ENCODE data around the gene ALG10B. TPM values are rescaled to one million over a fixed set of nuclear protein-coding genes. Genes with fewer than 3 reads are reported as not detected.

ALG10B gene
- total and polyA plus RNA-seq, 2 donors (not counting 1 experiment from before 2014, with no cell fraction given) = 1.8 to 4.9 TPM

- no peak overlapping the region for H3K9ac ChIP-seq (ENCODE audit: insufficient read depth, low read length)
- no peaks in the 10 kb centered on the region for H3K79me2 ChIP-seq (ENCODE audit: control insufficient read depth, insufficient read depth, low read length)
- no peak overlapping the region for H3K4me2 ChIP-seq (ENCODE audit: extremely low read depth, insufficient read depth, low read length)
- no peaks in the 10 kb centered on the region for H3K36me3 ChIP-seq (ENCODE audit: control insufficient read depth, insufficient read depth, low read length)
- H2AFZ ChIP-seq (ENCODE audit: low read length) = no peak overlapping the region
- no peak overlapping the region for H3K27ac ChIP-seq (ENCODE audit: insufficient read depth, low read length)
- no peaks in the 10 kb centered on the region for H4K20me1 ChIP-seq (ENCODE audit: control insufficient read depth, extremely low read depth, insufficient read depth, low read length)
- H3K4me1 ChIP-seq (ENCODE audit: control insufficient read depth, extremely low read depth, insufficient read depth, low read length) = no peaks in the 10 kb centered on the region
- H3K9me3 ChIP-seq (ENCODE audit: control insufficient read depth, insufficient read depth, low read depth, low read length) = no peaks in the 10 kb centered on the region
- H3K27me3 ChIP-seq (ENCODE audit: control insufficient read depth, insufficient read depth, low read length) = no peaks in the 10 kb centered on the region
- DNase-seq (ENCODE audit: low read depth in 2 of 2) = no peak
- H3K4me3 ChIP-seq (replicated peaks in 1 of 4; ENCODE audit: control extremely low read depth in 1 of 4, insufficient read depth in 1 of 4, low read depth in 3 of 4, low read length in 4 of 4) = no peak overlapping the region
- no peak for TF ChIP-seq CTCF (conservative IDR thresholded peaks at IDR 0.05 in 1 of 2, IDR thresholded peaks at IDR 0.05 in 1 of 2; ENCODE audit: low read depth in 1 of 2, low read length in 2 of 2)
- TF ChIP-seq EZH2 (IDR thresholded peaks at IDR 0.05; ENCODE audit: low read length, missing control alignments) = no peak
Measured at GRCh38 chr12:38370311-38370710, 53.7 kb downstream of the ALG10B start.

- no peak for DNase-seq (ENCODE audit: low read depth in 2 of 2)
- TF ChIP-seq CTCF (conservative IDR thresholded peaks at IDR 0.05 in 1 of 2, IDR thresholded peaks at IDR 0.05 in 1 of 2; ENCODE audit: low read depth in 1 of 2, low read length in 2 of 2) (no peak), EZH2 (IDR thresholded peaks at IDR 0.05; ENCODE audit: low read length, missing control alignments) (no peak)
- no peaks in the 10 kb centered on the region for H3K79me2 ChIP-seq (ENCODE audit: control insufficient read depth, insufficient read depth, low read length)
- no peaks in the 10 kb centered on the region for H4K20me1 ChIP-seq (ENCODE audit: control insufficient read depth, extremely low read depth, insufficient read depth, low read length)
- H3K4me1 ChIP-seq (ENCODE audit: control insufficient read depth, extremely low read depth, insufficient read depth, low read length) = no peaks in the 10 kb centered on the region
- no peak overlapping the region for H2AFZ ChIP-seq (ENCODE audit: low read length)
- H3K36me3 ChIP-seq (ENCODE audit: control insufficient read depth, insufficient read depth, low read length) = no peaks in the 10 kb centered on the region
- no peaks in the 10 kb centered on the region for H3K27me3 ChIP-seq (ENCODE audit: control insufficient read depth, insufficient read depth, low read length)
- no peak overlapping the region for H3K9ac ChIP-seq (ENCODE audit: insufficient read depth, low read length)
- H3K27ac ChIP-seq (ENCODE audit: insufficient read depth, low read length) = no peak overlapping the region
- no peak overlapping the region for H3K4me3 ChIP-seq (replicated peaks in 1 of 4; ENCODE audit: control extremely low read depth in 1 of 4, insufficient read depth in 1 of 4, low read depth in 3 of 4, low read length in 4 of 4)
- no peaks in the 10 kb centered on the region for H3K9me3 ChIP-seq (ENCODE audit: control insufficient read depth, insufficient read depth, low read depth, low read length)
- H3K4me2 ChIP-seq (ENCODE audit: extremely low read depth, insufficient read depth, low read length) = no peak overlapping the region
Measured at GRCh38 chr12:38373784-38374183, 57.2 kb downstream of the ALG10B start.

- Histone ChIP-seq H3K27ac (ENCODE audit: insufficient read depth, low read length) (no peak overlapping the region), H2AFZ (ENCODE audit: low read length) (no peak overlapping the region), H4K20me1 (ENCODE audit: control insufficient read depth, extremely low read depth, insufficient read depth, low read length) (no peaks in the 10 kb centered on the region), H3K36me3 (ENCODE audit: control insufficient read depth, insufficient read depth, low read length) (no peaks in the 10 kb centered on the region), H3K4me2 (ENCODE audit: extremely low read depth, insufficient read depth, low read length) (no peak overlapping the region), H3K27me3 (ENCODE audit: control insufficient read depth, insufficient read depth, low read length) (no peaks in the 10 kb centered on the region), H3K4me3 (replicated peaks in 1 of 4; ENCODE audit: control extremely low read depth in 1 of 4, insufficient read depth in 1 of 4, low read depth in 3 of 4, low read length in 4 of 4) (no peak overlapping the region), H3K9ac (ENCODE audit: insufficient read depth, low read length) (no peak overlapping the region), H3K9me3 (ENCODE audit: control insufficient read depth, insufficient read depth, low read depth, low read length) (no peaks in the 10 kb centered on the region), H3K4me1 (ENCODE audit: control insufficient read depth, extremely low read depth, insufficient read depth, low read length) (no peaks in the 10 kb centered on the region), H3K79me2 (ENCODE audit: control insufficient read depth, insufficient read depth, low read length) (no peaks in the 10 kb centered on the region)
- no peak for DNase-seq (ENCODE audit: low read depth in 2 of 2)
- TF ChIP-seq EZH2 (IDR thresholded peaks at IDR 0.05; ENCODE audit: low read length, missing control alignments) = no peak
- TF ChIP-seq CTCF (conservative IDR thresholded peaks at IDR 0.05 in 1 of 2, IDR thresholded peaks at IDR 0.05 in 1 of 2; ENCODE audit: low read depth in 1 of 2, low read length in 2 of 2) = no peak
Measured at GRCh38 chr12:38374751-38375150, 58.2 kb downstream of the ALG10B start.
